MM.1S (cell line): ENCODE data around the gene THADA.

Experiments
- CTCF ChIP-seq: fragments of 300-600 bp; sonication (generic); IDR thresholded peaks from 2 replicates; pipeline ENCODE4 v1.5.1; 2016; ENCODE audit warnings: antibody characterized with exemption, low read length, mixed read lengths
- EZH2 ChIP-seq: fragments of 300-600 bp; sonication (generic); optimal IDR thresholded peaks from 2 replicates; pipeline ENCODE3; 2017; ENCODE audit warnings: low read depth, mild to moderate bottlenecking, antibody characterized with exemption, low read length, mixed read lengths
- EZH2phosphoT487 ChIP-seq: fragments of 300-600 bp; sonication (generic); IDR thresholded peaks from 2 replicates; pipeline ENCODE4 v1.6.1; 2018; ENCODE audit warnings: antibody characterized with exemption, low read length

- TF ChIP-seq CTCF (no peak), EZH2 (no peak), EZH2phosphoT487 (no peak)
These were observed 38.9 kb upstream of the THADA start for GRCh38 chr2:43634604-43635306.
